Measurements from ENCODE around the gene SPOP. TPM values are rescaled to one million over a fixed set of nuclear protein-coding genes. Genes with fewer than 3 reads are reported as not detected.

The SPOP gene
- total and polyA plus RNA-seq, 9 of the 15 experiments (the other 6 are each of a cell fraction or from before 2014, with no cell fraction given) = 34.2 to 65.9 (median 39.7) TPM

- no peak for TF ChIP-seq ZNF318 (IDR thresholded peaks at IDR 0.05; ENCODE audit: borderline replicate concordance in 1 of 2, low read depth in 1 of 2)
- TF ChIP-seq ATF3 (IDR thresholded peaks at IDR 0.05) = peak; percentile 39
- TF ChIP-seq ATF3 (CRISPR knock-in tag; conservative IDR thresholded peaks at IDR 0.05) = no peak
- 0 out of 2 replicates have a peak, but pooled peaks have one; percentile 24 for TF ChIP-seq NBN (IDR thresholded peaks at IDR 0.05; ENCODE audit: low read depth)
- no peak for TF ChIP-seq DLX4 (CRISPR knock-in tag; IDR thresholded peaks at IDR 0.05)
- no peak for TF ChIP-seq SIN3A (IDR thresholded peaks at IDR 0.05; ENCODE audit: borderline replicate concordance in 2 of 2, control insufficient read depth in 1 of 2, low read depth in 2 of 2, low read length in 2 of 2)
- TF ChIP-seq FOXA3 (CRISPR knock-in tag; conservative IDR thresholded peaks at IDR 0.05 in 1 of 2, IDR thresholded peaks at IDR 0.05 in 1 of 2) = no peak
- no peak for TF ChIP-seq FOXA1 (IDR thresholded peaks at IDR 0.05; ENCODE audit: borderline replicate concordance)
- TF ChIP-seq SETDB1 (IDR thresholded peaks at IDR 0.05; ENCODE audit: low read length) = no peak
- TF ChIP-seq ZNF184 (CRISPR knock-in tag; IDR thresholded peaks at IDR 0.05) = no peak
- TF ChIP-seq PML (IDR thresholded peaks at IDR 0.05; ENCODE audit: low read length) = no peak
- peak; percentile 34; the same call in 1 of the 2 replicates for TF ChIP-seq ESRRA (IDR thresholded peaks at IDR 0.05; ENCODE audit: borderline replicate concordance, low read depth)
- no peak for TF ChIP-seq GABPB2 (CRISPR knock-in tag; conservative IDR thresholded peaks at IDR 0.05)
- no peak for TF ChIP-seq KAT8 (IDR thresholded peaks at IDR 0.05; ENCODE audit: low read depth)
- TF ChIP-seq ZFPM2 (CRISPR knock-in tag; IDR thresholded peaks at IDR 0.05) = no peak
- no peak for TF ChIP-seq HBP1 (CRISPR knock-in tag; IDR thresholded peaks at IDR 0.05)
- TF ChIP-seq MLX (CRISPR knock-in tag; conservative IDR thresholded peaks at IDR 0.05) = no peak
- TF ChIP-seq FUS (optimal IDR thresholded peaks at IDR 0.05; ENCODE audit: low read depth, low read length) = no peak
These were observed 100.3 kb downstream of the SPOP start (continued) for GRCh38 chr17:49577650-49577934.
